IMR-90 (cell line): Measurements from ENCODE around the gene JPT2. TPM values are rescaled to one million over a fixed set of nuclear protein-coding genes. Genes with fewer than 3 reads are reported as not detected.
A peak's percentile ranks its signal among the peaks of the same experiment; 100 is the strongest.

ENCODE experiments used
- ATAC-seq: fragments of 200-7000 bp; cut with Tn5 transposase; 2 replicates; pipeline ENCODE4 v1.9.1; 2020; ENCODE audit warnings: low read depth, mild to moderate bottlenecking, moderate library complexity
- Bru-seq: library from RNA; stranded (reverse); fragments of 400-500 nt; gene quantifications from one replicate; lab custom pipeline; 2021; lab: Mats Ljungman, UMichigan
- BruChase-seq, 2 experiments: library from RNA; stranded (reverse); fragments of 400-500 nt; gene quantifications; one replicate each; lab custom pipeline; 2021; lab: Mats Ljungman, UMichigan
- BruUV-seq: library from RNA; stranded (reverse); fragments of 400-500 nt; replicated peaks from 2 replicates; lab custom pipeline; 2021; lab: Mats Ljungman, UMichigan
- CTCF ChIA-PET: fragments of 300-600 bp; formaldehyde crosslinking; extraction: SDS; loops from one replicate; lab custom pipeline; 2021; ENCODE audit warnings: antibody characterized with exemption; lab: Yijun Ruan, JAX
- POLR2A ChIA-PET: fragments of 300-600 bp; sonication (Branson Sonifier 250); formaldehyde crosslinking; loops from one replicate; lab custom pipeline; 2022; ENCODE audit warnings: antibody characterized with exemption; ENCODE audit not compliant: unreplicated experiment; lab: Charles Lee
- DNase-seq: peaks from one replicate; pipeline ENCODE4 v3.0.0; 2013
- H2AFZ ChIP-seq: replicated peaks from 2 replicates; pipeline ENCODE3; 2013; ENCODE audit warnings: low read length, mild to moderate bottlenecking; ENCODE audit not compliant: poor library complexity
- H2AK5ac ChIP-seq: 2 replicates; pipeline ENCODE4 v1.6.1; 2013; ENCODE audit warnings: low read depth, low read length, inconsistent platforms
- H2AK9ac ChIP-seq: replicated peaks from 2 replicates; pipeline ENCODE3; 2013; ENCODE audit warnings: mild to moderate bottlenecking, low read depth, low read length, moderate library complexity; ENCODE audit not compliant: poor library complexity
- H2BK120ac ChIP-seq: 2 replicates; pipeline ENCODE4 v1.6.1; 2013; ENCODE audit warnings: low read depth, low read length, inconsistent platforms
- H2BK15ac ChIP-seq: 3 replicates; pipeline ENCODE4 v1.6.1; 2013; ENCODE audit warnings: low read depth, low read length, inconsistent platforms
- H2BK20ac ChIP-seq: 2 replicates; pipeline ENCODE4 v1.6.1; 2013; ENCODE audit warnings: low read depth, mild to moderate bottlenecking, inconsistent platforms, low read length, moderate library complexity
- H2BK5ac ChIP-seq: 2 replicates; pipeline ENCODE4 v1.6.1; 2013; ENCODE audit warnings: mild to moderate bottlenecking, low read depth, low read length, inconsistent platforms; ENCODE audit not compliant: poor library complexity, severe bottlenecking
- H3K14ac ChIP-seq: replicated peaks from 2 replicates; pipeline ENCODE4 v1.6.1; 2013; ENCODE audit warnings: low read depth, low read length, inconsistent platforms
- H3K18ac ChIP-seq: 2 replicates; pipeline ENCODE4 v1.6.1; 2013; ENCODE audit warnings: low read depth, low read length, control low read depth
- H3K23ac ChIP-seq: 2 replicates; pipeline ENCODE4 v1.6.1; 2013; ENCODE audit warnings: low read depth, low read length, inconsistent platforms
- H3K27ac ChIP-seq: 2 replicates; pipeline ENCODE4 v1.5.1; 2013; ENCODE audit warnings: mild to moderate bottlenecking, control low read depth, low read length; ENCODE audit not compliant: insufficient read depth
- H3K27me3 ChIP-seq: 2 replicates; pipeline ENCODE4 v1.6.1; 2013; ENCODE audit warnings: low read length; ENCODE audit not compliant: control insufficient read depth, insufficient read depth
- H3K36me3 ChIP-seq: 2 replicates; pipeline ENCODE4 v1.6.1; 2013; ENCODE audit warnings: low read length, mixed read lengths; ENCODE audit not compliant: control insufficient read depth, insufficient read depth
- H3K4ac ChIP-seq: 2 replicates; pipeline ENCODE4 v1.6.1; 2013; ENCODE audit warnings: low read depth, low read length, inconsistent platforms
- H3K4me1 ChIP-seq: 2 replicates; pipeline ENCODE4 v1.6.1; 2013; ENCODE audit warnings: low read length, mixed read lengths; ENCODE audit not compliant: control insufficient read depth, insufficient read depth
- H3K4me2 ChIP-seq: 2 replicates; pipeline ENCODE4 v1.6.1; 2013; ENCODE audit warnings: low read depth, mild to moderate bottlenecking, control low read depth, low read length, moderate library complexity
- H3K4me3 ChIP-seq: 2 replicates; pipeline ENCODE4 v1.5.1; 2013; ENCODE audit warnings: low read depth, mild to moderate bottlenecking, control low read depth, low read length, moderate library complexity; ENCODE audit not compliant: insufficient read depth
- H3K56ac ChIP-seq: 2 replicates; pipeline ENCODE4 v1.6.1; 2013; ENCODE audit warnings: low read length, inconsistent platforms; ENCODE audit not compliant: insufficient read depth; ENCODE audit errors: extremely low read depth
- H3K79me1 ChIP-seq, 2 experiments: 2 replicates each; pipeline ENCODE4 v1.6.1; 2013; ENCODE audit warnings: low read length in 2 of 2, inconsistent platforms in 1 of 2, low read depth in 1 of 2
- H3K9ac ChIP-seq: 2 replicates; pipeline ENCODE4 v1.6.1; 2013; ENCODE audit warnings: low read depth, low read length, control low read depth
- H3K9me1 ChIP-seq: 2 replicates; pipeline ENCODE4 v1.6.1; 2013; ENCODE audit warnings: low read length, inconsistent platforms; ENCODE audit not compliant: insufficient read depth
- H3K9me3 ChIP-seq: 2 replicates; pipeline ENCODE4 v1.6.1; 2013; ENCODE audit warnings: low read length; ENCODE audit not compliant: control insufficient read depth, insufficient read depth
- H4K20me1 ChIP-seq: 2 replicates; pipeline ENCODE4 v1.6.1; 2013; ENCODE audit warnings: low read length, inconsistent platforms; ENCODE audit not compliant: insufficient read depth
- H4K5ac ChIP-seq: 2 replicates; pipeline ENCODE4 v1.6.1; 2013; ENCODE audit warnings: mild to moderate bottlenecking, low read depth, low read length, control low read depth
- H4K8ac ChIP-seq, 2 experiments: 2 replicates each; pipeline ENCODE4 v1.6.1; 2013; ENCODE audit warnings: low read depth in 2 of 2, low read length in 2 of 2, control low read depth in 1 of 2, inconsistent platforms in 1 of 2
- H4K91ac ChIP-seq: 2 replicates; pipeline ENCODE4 v1.6.1; 2013; ENCODE audit warnings: low read depth, low read length, inconsistent platforms; ENCODE audit not compliant: insufficient read depth
- CEBPB ChIP-seq: IDR thresholded peaks from 2 replicates; pipeline ENCODE4 v1.6.1; 2012; ENCODE audit warnings: low read depth, low read length, improper control_type of control experiment
- CTCF ChIP-seq: conservative IDR thresholded peaks from 2 replicates; pipeline ENCODE4 v1.5.1; 2012; ENCODE audit warnings: mild to moderate bottlenecking, low read depth, low read length, improper control_type of control experiment
- FOS ChIP-seq: fragments of 150-350 bp; IDR thresholded peaks from 2 replicates; pipeline ENCODE4 v1.6.1; 2016; ENCODE audit warnings: low read depth, low read length
- MAFK ChIP-seq: IDR thresholded peaks from 2 replicates; pipeline ENCODE4 v1.6.1; 2012; ENCODE audit warnings: low read depth, low read length, improper control_type of control experiment
- MAZ ChIP-seq: IDR thresholded peaks from 2 replicates; pipeline ENCODE4 v1.6.1; 2012; ENCODE audit warnings: low read depth, mild to moderate bottlenecking, low read length, improper control_type of control experiment, moderate library complexity, borderline replicate concordance
- MXI1 ChIP-seq: IDR thresholded peaks from 2 replicates; pipeline ENCODE4 v1.6.1; 2012; ENCODE audit warnings: low read depth, mild to moderate bottlenecking, low read length, moderate library complexity, borderline replicate concordance
- RAD21 ChIP-seq: IDR thresholded peaks from 2 replicates; pipeline ENCODE4 v1.6.1; 2012; ENCODE audit warnings: low read length, improper control_type of control experiment
- SMC3 ChIP-seq: fragments of 150-350 bp; IDR thresholded peaks from 2 replicates; pipeline ENCODE4 v1.6.1; 2016; ENCODE audit warnings: low read depth, mild to moderate bottlenecking, antibody characterized with exemption, low read length, moderate library complexity
- WGBS, 2 experiments: methylation state at CpG; one replicate each; pipeline versions ENCODE4 v1.1.5 to v1.1.7; 2013; ENCODE audit warnings: missing lambda C conversion rate in 2 of 2; ENCODE audit not compliant: insufficient read length in 1 of 2; ENCODE audit errors: extremely low coverage in 2 of 2; 5-methylcytosine and 5-hydroxymethylcytosine counted together
- dilution Hi-C: fragments of 300-500 bp; cut with HindIII; formaldehyde crosslinking; loops from one replicate; pipeline ENCODE4 v1.14.3; 2018; ENCODE audit warnings: low sequenced_read_pairs; ENCODE audit not compliant: unreplicated experiment
- in situ Hi-C: fragments of 300-500 bp; cut with MboI; formaldehyde crosslinking; loops from 3 replicates; pipeline ENCODE4 v1.14.3; 2019; ENCODE audit warnings: low sequenced_read_pairs, inconsistent platforms, mixed read lengths
- intact Hi-C: fragments of 100-400 bp; cut with micrococcal nuclease; formaldehyde crosslinking; loops from 2 replicates; pipeline ENCODE4 v1.10.0; 2022
- long read RNA-seq: library from polyadenylated mRNA; unstranded; transcript quantifications from one replicate; pipeline ENCODE4 v2.0.0, GENCODE V29; 2021; ENCODE audit not compliant: unreplicated experiment
- polyA plus RNA-seq, 3 experiments: library from polyadenylated mRNA; depleted of rRNA; stranded (reverse); fragments of >200 nt; gene quantifications; 2 replicates each; pipeline ENCODE4 v1.2.3, GENCODE V29; 2012; ENCODE audit warnings: low replicate concordance in 1 of 3
- total RNA-seq: library from RNA; depleted of rRNA; stranded (reverse); fragments of >200 nt; gene quantifications from 2 replicates; pipeline ENCODE4 v1.2.3, GENCODE V29; 2012; rRNA removed

The JPT2 gene, protein sequence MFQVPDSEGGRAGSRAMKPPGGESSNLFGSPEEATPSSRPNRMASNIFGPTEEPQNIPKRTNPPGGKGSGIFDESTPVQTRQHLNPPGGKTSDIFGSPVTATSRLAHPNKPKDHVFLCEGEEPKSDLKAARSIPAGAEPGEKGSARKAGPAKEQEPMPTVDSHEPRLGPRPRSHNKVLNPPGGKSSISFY
- total RNA-seq (40.0 and 48.0 TPM in 2 replicates), polyA plus RNA-seq (2012; rRNA removed) (41.5 and 57.2 TPM in 2 replicates), Bru-seq, nascent RNA (percentile 71 among the genes with signal in this experiment), BruChase-seq, experiment 1, labeled RNA remaining after a 6-hour chase (percentile 82 among the genes with signal in this experiment), BruChase-seq, experiment 2, labeled RNA remaining after a 2-hour chase (percentile 76 among the genes with signal in this experiment)
- polyA plus RNA-seq (2012; cell fraction: cytosol; rRNA removed), result 19.0 and 44.4 TPM in 2 replicates
- 20.0 and 21.0 TPM in 2 replicates for polyA plus RNA-seq (2012; cell fraction: nucleus; rRNA removed; ENCODE audit: low replicate concordance)
- long read RNA-seq, partial matches to known transcripts, result 0 of 14 reads
- long read RNA-seq, other reads (novel, unspliced or antisense), result 11 of 14 reads

- H4K8ac ChIP-seq, result peak within 1 kb of the TSS; percentile 55 to 88; a peak in 3 of 4 replicates
- peaks cover 28% of the 10 kb centered on the region for H3K9me1 ChIP-seq
- peak within 1 kb of the TSS; percentile 70 for H4K91ac ChIP-seq
- peak within 1 kb of the TSS; percentile 67 for H3K9ac ChIP-seq
- H3K18ac ChIP-seq, result no peak within 1 kb of the TSS
- no peaks in the 10 kb centered on the region for H3K27me3 ChIP-seq
- H3K14ac ChIP-seq, result peak within 1 kb of the TSS; percentile 56
- H3K4ac ChIP-seq, result peak within 1 kb of the TSS; percentile 84
- peak within 1 kb of the TSS; percentile 3; the same call in 1 of the 2 replicates for H4K5ac ChIP-seq
- TF ChIP-seq FOS, result peak; percentile 61; the same call in 1 of the 2 replicates
- no peak for TF ChIP-seq SMC3
- no peak for TF ChIP-seq CTCF
- TF ChIP-seq MAZ, result peak; percentile 31; the same call in 1 of the 2 replicates
- no peak for TF ChIP-seq MAFK
- TF ChIP-seq CEBPB, result no peak
- peak; percentile 58; the same call in 1 of the 2 replicates for TF ChIP-seq MXI1
- TF ChIP-seq RAD21, result no peak
- intact Hi-C loops (no loop called here), dilution Hi-C loops (no loop called here), in situ Hi-C loops (no loop called here)
- H3K27ac ChIP-seq, result peak within 1 kb of the TSS; percentile 33
- peak within 1 kb of the TSS; percentile 90 for H3K4me2 ChIP-seq
- ChIA-PET POLR2A (no interaction called here), CTCF (interaction anchor here (0.5 kb wide), 1 partner anchor 16 kb away, joined by 3 read pairs; no protein-coding TSS in a partner anchor)
- WGBS, 2 experiments, result 1% methylated on average over 26 of the region's 79 CpGs; no CpG with 5 or more reads in 1 of the 2 experiments
- no TSS peak for BruUV-seq
- H2AK5ac ChIP-seq, result peak within 1 kb of the TSS; percentile 93
- peak within 1 kb of the TSS; percentile 61 for H3K4me3 ChIP-seq
- peaks cover 8% of the 10 kb centered on the region for H3K4me1 ChIP-seq
- H4K20me1 ChIP-seq, result peaks cover 37% of the 10 kb centered on the region
- DNase-seq, result peak; percentile 95
- H2AFZ ChIP-seq, result peak within 1 kb of the TSS; percentile 92
- H3K23ac ChIP-seq, result peak within 1 kb of the TSS; percentile 88
- no peaks in the 10 kb centered on the region for H3K9me3 ChIP-seq
- peak within 1 kb of the TSS; percentile 99 for H2AK9ac ChIP-seq
- peak; percentile 94 for ATAC-seq
- H2BK5ac ChIP-seq, result peak within 1 kb of the TSS; percentile 69
- peaks cover 20 to 75% of the 10 kb centered on the region in 2 experiments for H3K79me1 ChIP-seq
- no peak within 1 kb of the TSS for H2BK20ac ChIP-seq
- peaks cover 28% of the 10 kb centered on the region for H3K36me3 ChIP-seq
- no peak within 1 kb of the TSS for H2BK120ac ChIP-seq
- H2BK15ac ChIP-seq, result no peak within 1 kb of the TSS; the same call in 2 of the 3 replicates
- H3K56ac ChIP-seq, result peak within 1 kb of the TSS; percentile 30
Measured at GRCh38 chr16:1677942-1678499, at the start of gene JPT2. JPT2 (plus strand) TSS chr16:1678279; CDS start chr16:1678313, 34 bp downstream.
